Heart right ventricle (tissue), 16 donors: ENCODE results near the gene ITGB3BP. TPM values are rescaled to one million over a fixed set of nuclear protein-coding genes. Genes with fewer than 3 reads are reported as not detected.

ENCODE experiments used
- ATAC-seq, 8 donors: fragments of 200-7000 bp; cut with Tn5 transposase; one replicate each; pipeline ENCODE4 v1.9.1; 2020; ENCODE audit warnings: mild to moderate bottlenecking in 8 of 8, moderate library complexity in 8 of 8, moderate number of reproducible peaks in 1 of 8
- DNase-seq, 2 donors: peaks; one replicate each; pipeline ENCODE4 v3.0.0-alpha.2; 2020
- H3K27ac ChIP-seq, 10 donors: fragments of 200-600 bp; sonication (generic) in 2 of 10; one replicate each; pipeline versions ENCODE4 v1.5.0 to v1.8.0; 2020 to 2022; ENCODE audit warnings: mild to moderate bottlenecking in 3 of 10
- H3K27me3 ChIP-seq, 7 donors: fragments of 200-600 bp; one replicate each; pipeline ENCODE4 v1.8.0; 2021 to 2022; ENCODE audit warnings: mild to moderate bottlenecking in 2 of 7
- H3K36me3 ChIP-seq, 9 donors: fragments of 200-600 bp; sonication (generic) in 1 of 9; one replicate each; pipeline versions ENCODE4 v1.5.0 to v1.8.0; 2020 to 2022; ENCODE audit warnings: mild to moderate bottlenecking in 2 of 9
- H3K4me1 ChIP-seq, 9 donors: fragments of 200-600 bp; sonication (generic) in 1 of 9; one replicate each; pipeline versions ENCODE4 v1.5.0 to v1.8.0; 2020 to 2022; ENCODE audit warnings: mild to moderate bottlenecking in 4 of 9
- H3K4me3 ChIP-seq, 10 donors: fragments of 200-600 bp; sonication (generic) in 2 of 10; one replicate each; pipeline versions ENCODE4 v1.5.0 to v1.8.0; 2020 to 2022; ENCODE audit warnings: mild to moderate bottlenecking in 7 of 10, moderate library complexity in 2 of 10
- H3K9me3 ChIP-seq, 11 donors: fragments of 200-600 bp in 10 of 11; sonication (generic) in 2 of 11; one replicate each; pipeline versions ENCODE4 v1.5.0 to v1.8.0; 2013 to 2022; ENCODE audit warnings: mild to moderate bottlenecking in 2 of 11, control low read depth in 1 of 11, moderate library complexity in 1 of 11
- WGBS, 2 donors: extraction: QIAGEN DNeasy Blood & Tissue Kit; methylation state at CpG; one replicate each; pipeline ENCODE4 v1.1.7; 2013; ENCODE audit warnings: inconsistent platforms in 1 of 2; 5-methylcytosine and 5-hydroxymethylcytosine counted together
- intact Hi-C, 10 donors: fragments of 100-400 bp; cut with DNase I; formaldehyde crosslinking; loops; one replicate each; pipeline versions ENCODE4 v1.11.1 to v1.14.2; 2022
- polyA plus RNA-seq, 2 donors: library from polyadenylated mRNA; stranded (reverse); fragments of 200-250 nt; gene quantifications; one replicate each; pipeline ENCODE4 v1.2.3, GENCODE V29; 2013
- total RNA-seq, 10 donors: library from RNA; stranded (reverse); fragmentation: NEBNext Ultra II Directional in 3 of 10; extraction: Animal tissue kit (Norgen Biotek cat#: 25700) in 3 of 10; gene quantifications; one replicate each; pipeline versions ENCODE4 v1.2.1 to v1.2.4, GENCODE V29; 2021 to 2023
- TF ChIP-seq, protein P1 (sequence below), 9 donors: fragments of 200-600 bp; sonication (generic) in 2 of 9; IDR thresholded peaks; one replicate each; pipeline versions ENCODE4 v1.5.0 to v1.8.0; 2021 to 2022; ENCODE audit warnings: antibody characterized with exemption in 9 of 9, mild to moderate bottlenecking in 5 of 9, moderate library complexity in 1 of 9
- donor health status: Arrhythmogenic right ventricular cardiomyopathy.
- donor health status: ischemic (EF 13 %, LVEDD 7.1; RV severe dilation, severe dysfunction).
- donor health status: healthy with polysubstance abuse.
- donor health status: DM: no; HTN: yes; CAD: no.
- donor health status: DM: no; HTN: no; CAD: no.
- donor health status: ischemic (EF 25% LVEDD 6.9; RV normal size, moderate dysfunction).
- donor health status: ischemic (EF 25% LVEDD 5.7; RV mildly dilated, moderate dysfunction).
- donor health status: healthy.
- donor health status: DM: yes; HTN: yes; CAD: no.
- donor health status: Ischemic cardiomyopathy.
- donor health status: ischemic (EF 35%, LVEDD 5.7; RV mildly dilated, moderate dysfunction).
- donor health status: nonischemic (EF 11% LVEDD 7.7; RV severe dilation, severe dysfunction).
- donor health status: DM: yes; HTN: yes; CAD: no.
- donor health status: PGD.
- donor health status: ischemic (EF 29% LVEDD 5.4; RV normal size, mild dysfunction).
- donor health status: nonischemic (EF 23%, LVEDD 6.1; RV moderate dilation, normal function).

ITGB3BP gene
- total and polyA plus RNA-seq, 12 donors = 4.3 to 14.7 (median 7.4) TPM

DNA sequence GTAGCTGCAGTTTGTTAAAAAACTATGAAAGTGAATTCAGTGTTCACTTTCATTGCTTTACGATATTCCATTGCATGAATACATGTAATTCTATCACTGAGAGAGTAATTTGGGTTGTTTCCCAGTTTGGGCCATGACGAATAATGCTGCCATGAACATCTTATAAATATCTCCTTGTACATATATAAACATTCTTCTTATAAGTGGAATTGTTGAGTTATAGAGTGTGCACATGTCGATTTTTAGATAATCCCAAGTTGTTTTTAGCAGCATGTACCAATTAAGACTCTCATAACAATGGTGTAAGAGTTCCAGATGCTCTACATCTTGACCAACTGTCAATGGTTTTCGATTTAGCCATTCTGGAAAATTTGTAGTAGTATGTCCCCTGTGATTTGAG is 114.7 kb downstream of the ITGB3BP start:
- H3K4me1 ChIP-seq = no peaks in the 10 kb centered on the region
- intact Hi-C loops = no loop called here
- no peak overlapping the region for H3K27ac ChIP-seq
- H3K27me3 ChIP-seq = no peaks in the 10 kb centered on the region
- DNase-seq (no peak), ATAC-seq (no peak)
- WGBS, 2 donors = 82 to 83% methylated on average over 4 of the region's 4 CpGs
- TF ChIP-seq, protein P1, sequence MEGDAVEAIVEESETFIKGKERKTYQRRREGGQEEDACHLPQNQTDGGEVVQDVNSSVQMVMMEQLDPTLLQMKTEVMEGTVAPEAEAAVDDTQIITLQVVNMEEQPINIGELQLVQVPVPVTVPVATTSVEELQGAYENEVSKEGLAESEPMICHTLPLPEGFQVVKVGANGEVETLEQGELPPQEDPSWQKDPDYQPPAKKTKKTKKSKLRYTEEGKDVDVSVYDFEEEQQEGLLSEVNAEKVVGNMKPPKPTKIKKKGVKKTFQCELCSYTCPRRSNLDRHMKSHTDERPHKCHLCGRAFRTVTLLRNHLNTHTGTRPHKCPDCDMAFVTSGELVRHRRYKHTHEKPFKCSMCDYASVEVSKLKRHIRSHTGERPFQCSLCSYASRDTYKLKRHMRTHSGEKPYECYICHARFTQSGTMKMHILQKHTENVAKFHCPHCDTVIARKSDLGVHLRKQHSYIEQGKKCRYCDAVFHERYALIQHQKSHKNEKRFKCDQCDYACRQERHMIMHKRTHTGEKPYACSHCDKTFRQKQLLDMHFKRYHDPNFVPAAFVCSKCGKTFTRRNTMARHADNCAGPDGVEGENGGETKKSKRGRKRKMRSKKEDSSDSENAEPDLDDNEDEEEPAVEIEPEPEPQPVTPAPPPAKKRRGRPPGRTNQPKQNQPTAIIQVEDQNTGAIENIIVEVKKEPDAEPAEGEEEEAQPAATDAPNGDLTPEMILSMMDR (IDR thresholded peaks at IDR 0.05) = no peak
- no peak overlapping the region for H3K4me3 ChIP-seq
- H3K9me3 ChIP-seq = no peaks in the 10 kb centered on the region
- peaks cover 0 to 65% (median 10%) of the 10 kb centered on the region in 9 donors for H3K36me3 ChIP-seq

DNA sequence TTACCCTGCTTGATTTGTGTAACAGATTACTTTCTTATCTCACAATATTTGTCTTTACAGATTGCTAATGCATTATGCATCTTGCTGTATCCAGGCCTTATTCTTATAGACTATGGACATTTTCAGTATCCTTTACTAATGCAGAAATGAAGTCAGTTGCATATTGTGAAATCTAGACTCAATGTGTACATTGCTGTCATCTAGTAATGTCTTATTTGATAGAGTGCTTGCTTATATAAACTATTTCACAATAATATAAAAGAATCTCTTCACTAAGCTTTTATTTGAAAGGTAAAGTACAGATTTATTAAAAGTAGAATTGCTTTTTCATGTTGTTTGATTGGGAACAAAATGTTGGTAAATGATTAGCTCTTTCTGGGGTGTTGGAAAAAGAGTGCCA is 116.0 kb downstream of the ITGB3BP start:
- no peak overlapping the region for H3K4me3 ChIP-seq
- no peaks in the 10 kb centered on the region for H3K4me1 ChIP-seq
- H3K27ac ChIP-seq = no peak overlapping the region
- no peaks in the 10 kb centered on the region for H3K27me3 ChIP-seq
- no peaks in the 10 kb centered on the region for H3K9me3 ChIP-seq
- peaks cover 0 to 60% (median 10%) of the 10 kb centered on the region in 9 donors for H3K36me3 ChIP-seq
- no peak for ATAC-seq
- no peak for DNase-seq
- intact Hi-C loops = no loop called here
- TF ChIP-seq, protein P1 (IDR thresholded peaks at IDR 0.05) = no peak

DNA sequence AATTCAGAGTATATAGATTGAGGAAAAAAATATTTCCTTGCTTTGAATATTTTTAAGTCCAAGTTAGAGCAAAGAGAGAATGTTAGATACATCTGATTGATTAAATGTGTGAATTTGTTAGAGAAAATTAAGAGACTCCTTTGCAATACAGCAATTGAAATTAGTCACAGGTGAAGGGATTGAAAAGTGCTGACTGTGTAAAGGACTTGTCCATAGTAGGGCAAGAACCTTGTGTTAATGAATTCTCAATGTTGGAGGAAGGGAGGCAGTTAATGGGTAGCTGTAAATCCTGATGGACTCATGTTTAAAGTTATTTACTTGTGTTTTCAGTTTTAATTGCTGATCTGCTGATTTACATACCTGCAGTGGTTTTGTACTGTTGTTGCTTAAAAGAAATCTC is 117.0 kb downstream of the ITGB3BP start:
- TF ChIP-seq, protein P1 (IDR thresholded peaks at IDR 0.05) = no peak
- H3K4me1 ChIP-seq = no peaks in the 10 kb centered on the region
- H3K36me3 ChIP-seq = peaks cover 0 to 53% (median 10%) of the 10 kb centered on the region in 9 donors
- intact Hi-C loops = no loop called here
- H3K9me3 ChIP-seq = no peaks in the 10 kb centered on the region
- H3K4me3 ChIP-seq = no peak overlapping the region
- H3K27me3 ChIP-seq = no peaks in the 10 kb centered on the region
- ATAC-seq (no peak), DNase-seq (no peak)
- H3K27ac ChIP-seq = no peak overlapping the region

DNA sequence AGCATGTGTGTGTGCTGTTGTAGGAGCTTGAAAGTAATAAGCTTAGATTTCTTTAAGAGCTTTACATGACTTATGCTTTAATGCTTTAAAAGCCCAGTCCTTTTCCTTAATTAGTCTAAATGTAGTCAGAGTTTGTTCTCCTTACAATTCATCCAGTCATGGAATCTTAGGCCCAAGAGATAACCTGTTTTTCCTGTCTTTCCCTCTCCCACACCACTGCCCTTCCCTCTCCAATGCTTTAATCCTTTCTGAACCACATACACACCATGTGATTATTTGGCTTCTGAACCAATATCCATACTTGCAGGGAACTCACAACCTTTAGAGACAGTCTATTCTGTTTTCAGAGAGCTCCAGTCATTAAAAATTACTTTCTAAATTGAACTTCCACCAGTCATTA is 118.0 kb downstream of the ITGB3BP start:
- Histone ChIP-seq H3K4me3 (no peak overlapping the region), H3K27ac (no peak overlapping the region), H3K27me3 (no peaks in the 10 kb centered on the region), H3K9me3 (no peaks in the 10 kb centered on the region), H3K36me3 (peaks cover 0 to 50% (median 10%) of the 10 kb centered on the region in 9 donors), H3K4me1 (no peaks in the 10 kb centered on the region)
- DNase-seq = no peak
- no peak for ATAC-seq
- TF ChIP-seq, protein P1 (IDR thresholded peaks at IDR 0.05) = no peak
- intact Hi-C loops = no loop called here

DNA sequence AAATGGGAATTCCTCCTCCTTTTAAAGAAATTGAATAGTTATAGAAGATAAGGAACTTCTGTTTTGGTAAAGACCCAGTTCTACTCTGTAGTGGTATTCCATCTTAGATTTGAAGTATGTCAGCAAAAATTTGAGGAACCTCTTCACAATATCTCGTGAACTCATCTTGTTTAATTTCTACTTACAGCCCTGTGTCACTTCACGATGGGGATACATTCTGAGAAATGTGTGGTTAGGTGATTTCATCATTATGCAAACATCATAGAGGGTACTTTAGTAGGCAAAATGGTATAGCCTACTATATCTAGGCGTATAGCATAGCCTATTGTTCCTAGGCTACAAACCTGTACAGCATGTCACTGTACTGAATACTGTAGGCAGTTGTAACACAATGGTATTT is 119.6 kb downstream of the ITGB3BP start:
- no peak for ATAC-seq
- WGBS, 2 donors = 60 to 64% methylated on average over 3 of the region's 3 CpGs
- peaks cover 0 to 57% (median 10%) of the 10 kb centered on the region in 9 donors for H3K36me3 ChIP-seq
- H3K27ac ChIP-seq = no peak overlapping the region
- TF ChIP-seq, protein P1 (IDR thresholded peaks at IDR 0.05) = no peak
- no peak for DNase-seq
- no peaks in the 10 kb centered on the region for H3K27me3 ChIP-seq
- H3K9me3 ChIP-seq = peaks cover 0 to 4% (median 0%) of the 10 kb centered on the region in 11 donors
- H3K4me1 ChIP-seq = no peaks in the 10 kb centered on the region
- intact Hi-C loops = no loop called here
- H3K4me3 ChIP-seq = no peak overlapping the region
